Small intestine (tissue), 7 donors: Measurements from ENCODE around the gene RALY. TPM values are rescaled to one million over a fixed set of nuclear protein-coding genes. Genes with fewer than 3 reads are reported as not detected.
A peak's percentile ranks its signal among the peaks of the same experiment; 100 is the strongest.

Experiments
- DNase-seq, 2 donors: peaks; one replicate each; pipeline versions ENCODE4 v3.0.0 to v3.0.0-alpha.2; 2013
- FAIRE-seq: peaks from 2 replicates; lab custom pipeline; 2012; peaks lifted over from hg19 to GRCh38; lab: Jason Lieb, UNC
- H3K27ac ChIP-seq, 3 donors: one replicate each; pipeline ENCODE4 v1.5.1; 2013; ENCODE audit warnings: low read length in 2 of 3, mild to moderate bottlenecking in 2 of 3, control low read depth in 1 of 3, inconsistent platforms in 1 of 3, low read depth in 1 of 3, moderate library complexity in 1 of 3
- H3K27me3 ChIP-seq, 3 donors: one replicate each; pipeline ENCODE4 v1.6.1; 2013; ENCODE audit warnings: low read length in 3 of 3, inconsistent platforms in 1 of 3; ENCODE audit not compliant: control insufficient read depth in 3 of 3, insufficient read depth in 3 of 3
- H3K36me3 ChIP-seq, 3 donors: one replicate each; pipeline ENCODE4 v1.6.1; 2013; ENCODE audit warnings: low read length in 3 of 3, inconsistent platforms in 1 of 3, low read depth in 1 of 3, mild to moderate bottlenecking in 1 of 3, moderate library complexity in 1 of 3; ENCODE audit not compliant: control insufficient read depth in 3 of 3, insufficient read depth in 2 of 3
- H3K4me1 ChIP-seq, 3 donors: one replicate each; pipeline ENCODE4 v1.6.1; 2013; ENCODE audit warnings: low read length in 2 of 3, inconsistent platforms in 1 of 3, low read depth in 1 of 3, mild to moderate bottlenecking in 1 of 3, moderate library complexity in 1 of 3; ENCODE audit not compliant: control insufficient read depth in 3 of 3, insufficient read depth in 2 of 3
- H3K4me3 ChIP-seq, 3 donors: one replicate each; pipeline ENCODE4 v1.5.1; 2013; ENCODE audit warnings: low read length in 3 of 3, control low read depth in 1 of 3, inconsistent platforms in 1 of 3, low read depth in 1 of 3, mild to moderate bottlenecking in 1 of 3, moderate library complexity in 1 of 3
- H3K9me3 ChIP-seq, 2 donors: one replicate each; pipeline ENCODE4 v1.6.1; 2013; ENCODE audit warnings: low read depth in 1 of 2, low read length in 1 of 2; ENCODE audit not compliant: control insufficient read depth in 2 of 2, insufficient read depth in 1 of 2
- WGBS, 3 donors: extraction: QIAGEN DNeasy Blood & Tissue Kit; methylation state at CpG; one replicate each; pipeline ENCODE4 v1.1.7; 2013; 5-methylcytosine and 5-hydroxymethylcytosine counted together
- polyA plus RNA-seq, 4 donors: library from polyadenylated mRNA; stranded (reverse) in 3 of 4; unstranded in 1 of 4; fragments of 200-250 nt in 3 of 4; fragments of 120-200 nt in 1 of 4; gene quantifications; one replicate each; pipeline versions ENCODE4 v1.2.1 to v1.2.3, GENCODE V29; 2013
- donor health status: healthy with polysubstance abuse.
- donor health status: control.
- donor health status: control.
- donor health status: Bipolar disorder and iron deficiency.
- donor health status: healthy.

Gene RALY
- polyA plus RNA-seq, 4 donors: 108 to 166 (median 145) TPM

GRCh38 chr20:34072778-34073177 lies 79.1 kb downstream of the RALY start:
- no peak overlapping the region for H3K27ac ChIP-seq
- WGBS, 3 donors: 87 to 96% (median 93%) methylated on average over 1 of the region's 1 CpG
- peaks cover 3 to 52% (median 15%) of the 10 kb centered on the region in 3 donors for H3K36me3 ChIP-seq
- FAIRE-seq (no peak), DNase-seq (no peak)
- no peak overlapping the region for H3K4me3 ChIP-seq
- no peaks in the 10 kb centered on the region for H3K9me3 ChIP-seq
- no peaks in the 10 kb centered on the region for H3K27me3 ChIP-seq
- H3K4me1 ChIP-seq: no peaks in the 10 kb centered on the region

DNA sequence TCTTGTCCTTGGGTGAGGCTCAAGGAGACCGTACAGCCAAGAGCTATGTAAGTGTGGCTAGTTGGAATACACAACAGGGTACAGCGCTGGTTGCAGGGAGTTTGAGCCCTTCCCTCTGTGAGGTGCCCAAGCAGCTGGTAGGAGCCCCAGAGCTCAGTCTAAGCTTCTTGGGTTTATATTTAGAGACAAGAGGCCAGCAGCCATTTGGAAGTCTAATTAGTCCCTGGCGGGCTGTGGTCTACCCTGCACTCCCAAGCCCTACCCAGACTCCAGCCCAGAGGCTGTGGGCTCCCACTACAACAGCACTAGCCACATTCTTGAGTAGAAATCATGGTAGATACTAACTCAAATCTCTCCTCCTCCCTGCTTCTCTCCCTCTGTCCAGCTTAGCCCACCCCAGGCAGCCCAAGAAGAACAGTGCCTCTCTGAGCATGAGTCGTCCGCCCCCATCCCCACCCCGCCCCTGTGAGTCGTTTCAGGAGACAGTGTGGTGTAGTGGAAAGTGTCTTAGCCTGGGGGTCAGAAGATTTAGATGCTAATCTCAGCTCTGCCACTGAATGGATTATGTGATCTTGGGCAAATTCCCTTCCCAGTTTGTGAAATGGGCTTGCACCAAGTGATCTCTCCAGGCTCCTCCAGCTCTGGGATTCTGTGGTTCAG lies 80.5 kb downstream of the RALY start:
- DNase-seq (no peak), FAIRE-seq (no peak)
- H3K27ac ChIP-seq: no peak overlapping the region
- H3K9me3 ChIP-seq: no peaks in the 10 kb centered on the region
- H3K4me3 ChIP-seq: no peak overlapping the region
- 82 to 86% (median 82%) methylated on average over 7 of the region's 7 CpGs for WGBS, 3 donors
- no peaks in the 10 kb centered on the region for H3K4me1 ChIP-seq
- no peaks in the 10 kb centered on the region for H3K27me3 ChIP-seq
- peaks cover 3 to 66% (median 18%) of the 10 kb centered on the region in 3 donors for H3K36me3 ChIP-seq

- Histone ChIP-seq H3K4me3 (no peak overlapping the region), H3K27ac (no peak overlapping the region), H3K4me1 (no peaks in the 10 kb centered on the region), H3K36me3 (peaks cover 3 to 77% (median 23%) of the 10 kb centered on the region in 3 donors), H3K27me3 (no peaks in the 10 kb centered on the region), H3K9me3 (no peaks in the 10 kb centered on the region)
- DNase-seq (no peak), FAIRE-seq (no peak)
- 89 to 92% (median 92%) methylated on average over 16 of the region's 16 CpGs for WGBS, 3 donors
Measured at GRCh38 chr20:34075647-34076046, 81.9 kb downstream of the RALY start.

DNA sequence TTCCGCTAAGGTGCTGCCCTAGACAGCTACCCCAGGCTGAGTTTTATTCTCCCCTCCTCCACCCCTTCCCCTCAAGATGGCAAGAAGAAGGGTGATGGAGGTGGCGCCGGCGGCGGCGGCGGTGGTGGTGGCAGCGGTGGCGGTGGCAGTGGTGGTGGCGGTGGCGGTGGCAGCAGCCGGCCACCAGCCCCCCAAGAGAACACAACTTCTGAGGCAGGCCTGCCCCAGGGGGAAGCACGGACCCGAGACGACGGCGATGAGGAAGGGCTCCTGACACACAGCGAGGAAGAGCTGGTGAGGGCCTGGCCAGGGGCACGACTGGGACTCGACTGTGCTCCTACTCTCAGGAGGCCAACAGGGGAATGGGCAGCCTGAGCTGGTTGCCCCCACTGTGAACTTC lies 83.2 kb downstream of the RALY start:
- Histone ChIP-seq H3K9me3 (no peaks in the 10 kb centered on the region), H3K27me3 (no peaks in the 10 kb centered on the region), H3K27ac (no peak overlapping the region), H3K4me3 (no peak overlapping the region), H3K4me1 (no peaks in the 10 kb centered on the region), H3K36me3 (peaks cover 0 to 87% (median 23%) of the 10 kb centered on the region in 3 donors)
- FAIRE-seq: no peak
- WGBS, 3 donors: 91 to 98% (median 95%) methylated on average over 17 to 20 of the region's 20 CpGs
- no peak for DNase-seq

GRCh38 chr20:34078540-34078939 lies 84.8 kb downstream of the RALY start:
- Histone ChIP-seq H3K27ac (no peak overlapping the region), H3K36me3 (peaks cover 0 to 88% (median 25%) of the 10 kb centered on the region in 3 donors), H3K4me3 (no peak overlapping the region), H3K4me1 (no peaks in the 10 kb centered on the region), H3K9me3 (no peaks in the 10 kb centered on the region), H3K27me3 (no peaks in the 10 kb centered on the region)
- no peak for DNase-seq
- WGBS, 3 donors: 97 to 100% (median 99%) methylated on average over 5 of the region's 5 CpGs
- no peak for FAIRE-seq

GRCh38 chr20:34079818-34080217 lies 86.1 kb downstream of the RALY start:
- FAIRE-seq (no peak), DNase-seq (no peak)
- 97 to 100% (median 98%) methylated on average over 6 of the region's 6 CpGs for WGBS, 3 donors
- Histone ChIP-seq H3K4me3 (no peak overlapping the region), H3K27ac (no peak overlapping the region), H3K36me3 (peaks cover 0 to 81% (median 15%) of the 10 kb centered on the region in 3 donors), H3K9me3 (no peaks in the 10 kb centered on the region), H3K27me3 (no peaks in the 10 kb centered on the region), H3K4me1 (no peaks in the 10 kb centered on the region)

- H3K9me3 ChIP-seq: no peaks in the 10 kb centered on the region
- no peak overlapping the region for H3K4me3 ChIP-seq
- DNase-seq: peak in 1 of 2 donors; percentile 20
- H3K27me3 ChIP-seq: no peaks in the 10 kb centered on the region
- no peak overlapping the region for H3K27ac ChIP-seq
- no peaks in the 10 kb centered on the region for H3K4me1 ChIP-seq
- 86 to 92% (median 91%) methylated on average over 8 of the region's 8 CpGs for WGBS, 3 donors
- FAIRE-seq: no peak
- H3K36me3 ChIP-seq: peaks cover 0 to 67% (median 19%) of the 10 kb centered on the region in 3 donors
Measured at GRCh38 chr20:34082232-34082887, 88.6 kb downstream of the RALY start.

DNA sequence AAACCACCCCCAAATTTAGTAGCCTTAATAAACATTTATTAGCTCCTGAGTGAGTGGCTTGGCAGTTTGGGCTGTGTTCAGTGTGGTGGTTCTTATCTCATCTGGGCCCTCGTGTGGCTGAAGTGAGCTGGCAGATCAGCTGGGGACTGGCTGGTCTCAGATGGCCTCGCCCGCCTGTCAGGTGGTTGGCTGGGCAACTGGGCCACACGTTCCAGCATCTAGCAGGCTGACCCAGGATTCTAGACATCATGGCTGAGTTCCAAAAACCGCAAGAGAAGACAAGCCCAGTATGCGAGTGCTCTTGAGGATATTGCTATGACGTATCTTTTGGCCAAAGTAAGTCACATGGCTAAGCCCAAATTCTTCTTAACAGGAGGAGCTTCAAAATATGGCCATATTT lies 89.4 kb downstream of the RALY start:
- FAIRE-seq: no peak
- 42 to 47% (median 42%) methylated on average over 7 of the region's 7 CpGs for WGBS, 3 donors
- DNase-seq: peak in 1 of 2 donors; percentile 45
- H3K9me3 ChIP-seq: no peaks in the 10 kb centered on the region
- H3K36me3 ChIP-seq: peaks cover under 1 to 63% (median 18%) of the 10 kb centered on the region in 3 donors
- H3K27ac ChIP-seq: no peak overlapping the region
- H3K4me1 ChIP-seq: no peaks in the 10 kb centered on the region
- H3K27me3 ChIP-seq: no peaks in the 10 kb centered on the region
- no peak overlapping the region for H3K4me3 ChIP-seq
